ENCODE measurements around the gene GPR179.

Gene GPR179

DNA sequence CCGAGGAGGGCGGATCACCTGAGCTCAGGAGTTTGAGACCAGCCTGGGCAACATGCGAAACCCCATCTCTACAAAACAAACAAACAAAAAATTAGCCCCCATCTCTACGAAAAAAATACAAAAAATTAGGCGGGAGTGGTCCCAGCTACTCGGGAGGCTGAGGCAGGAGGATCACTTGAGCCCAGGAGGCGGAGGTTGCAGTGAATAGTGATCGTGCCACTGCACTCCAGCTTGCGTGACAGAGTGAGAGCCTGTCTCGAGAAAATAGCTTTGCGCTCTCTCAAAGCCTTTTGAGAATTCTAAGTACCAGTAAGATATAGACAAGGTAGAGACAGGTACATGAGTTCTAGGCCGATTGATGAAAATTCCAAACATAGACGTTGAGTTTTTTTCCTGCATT is 9.9 kb upstream of the GPR179 start:
- Histone ChIP-seq H3K4me1 (ENCODE audit: control insufficient read depth, insufficient read depth, low read length) (peaks cover 26% of the 10 kb centered on the region), H3K27ac (ENCODE audit: low read depth, low read length) (no peak overlapping the region), H3K36me3 (ENCODE audit: control insufficient read depth, insufficient read depth, low read length) (no peaks in the 10 kb centered on the region), H3K27me3 (ENCODE audit: control insufficient read depth, insufficient read depth, low read length) (no peaks in the 10 kb centered on the region), H3K4me3 (ENCODE audit: low read length) (peak overlapping the region; percentile 60), H3K9ac (ENCODE audit: low read length) (no peak overlapping the region)

DNA sequence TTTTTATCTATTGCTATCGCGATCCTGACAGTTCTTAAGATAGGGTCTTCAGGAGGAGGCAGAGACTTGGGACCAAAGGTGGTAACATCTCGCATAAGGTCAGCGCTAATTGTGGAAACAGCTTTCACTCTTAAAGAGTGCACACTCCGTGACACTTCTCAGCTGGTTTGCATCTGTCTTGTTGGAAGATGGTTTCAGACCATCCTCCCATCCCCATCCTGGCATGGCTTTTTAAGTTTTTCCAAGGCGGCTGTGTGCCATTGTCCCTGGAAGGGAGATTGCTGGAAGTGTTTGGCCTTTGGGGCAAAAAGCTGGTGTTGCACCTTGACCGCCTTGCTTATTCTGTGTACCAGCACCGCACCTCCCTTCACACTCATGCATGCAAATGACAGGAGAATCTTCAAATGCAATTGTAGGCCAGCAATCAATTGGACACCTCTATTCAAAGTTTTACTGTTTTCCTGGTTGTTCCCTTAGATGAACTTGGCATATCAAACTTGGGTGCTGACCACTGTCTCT is 9.4 kb upstream of the GPR179 start:
- Histone ChIP-seq H3K4me3 (ENCODE audit: low read length) (peak overlapping the region; percentile 60), H3K4me1 (ENCODE audit: control insufficient read depth, insufficient read depth, low read length) (peaks cover 22% of the 10 kb centered on the region), H3K27ac (ENCODE audit: low read depth, low read length) (peak overlapping the region; percentile 67), H3K36me3 (ENCODE audit: control insufficient read depth, insufficient read depth, low read length) (no peaks in the 10 kb centered on the region), H3K27me3 (ENCODE audit: control insufficient read depth, insufficient read depth, low read length) (no peaks in the 10 kb centered on the region), H3K9ac (ENCODE audit: low read length) (no peak overlapping the region)

GRCh38 chr17:38352245-38353085 is 8.7 kb upstream of the GPR179 start:
- H3K27me3 ChIP-seq (ENCODE audit: control insufficient read depth, insufficient read depth, low read length) = no peaks in the 10 kb centered on the region
- H3K4me1 ChIP-seq (ENCODE audit: control insufficient read depth, insufficient read depth, low read length) = peaks cover 15% of the 10 kb centered on the region
- H3K9ac ChIP-seq (ENCODE audit: low read length) = peak overlapping the region; percentile 57
- no peaks in the 10 kb centered on the region for H3K36me3 ChIP-seq (ENCODE audit: control insufficient read depth, insufficient read depth, low read length)
- H3K4me3 ChIP-seq (ENCODE audit: low read length) = peak overlapping the region; percentile 60
- H3K27ac ChIP-seq (ENCODE audit: low read depth, low read length) = peak overlapping the region; percentile 67

GRCh38 chr17:38351412-38352222 is 7.9 kb upstream of the GPR179 start, which contains the start of gene SOCS7:
TSS of gene SOCS7 (plus strand) at chr17:38351844. CDS start at chr17:38352053, 209 bp downstream.
- Histone ChIP-seq H3K4me3 (ENCODE audit: low read length) (peak within 1 kb of the TSS; percentile 81), H3K4me1 (ENCODE audit: control insufficient read depth, insufficient read depth, low read length) (peaks cover 11% of the 10 kb centered on the region), H3K9ac (ENCODE audit: low read length) (peak within 1 kb of the TSS; percentile 76), H3K27ac (ENCODE audit: low read depth, low read length) (peak within 1 kb of the TSS; percentile 95), H3K27me3 (ENCODE audit: control insufficient read depth, insufficient read depth, low read length) (no peaks in the 10 kb centered on the region), H3K36me3 (ENCODE audit: control insufficient read depth, insufficient read depth, low read length) (no peaks in the 10 kb centered on the region)

DNA sequence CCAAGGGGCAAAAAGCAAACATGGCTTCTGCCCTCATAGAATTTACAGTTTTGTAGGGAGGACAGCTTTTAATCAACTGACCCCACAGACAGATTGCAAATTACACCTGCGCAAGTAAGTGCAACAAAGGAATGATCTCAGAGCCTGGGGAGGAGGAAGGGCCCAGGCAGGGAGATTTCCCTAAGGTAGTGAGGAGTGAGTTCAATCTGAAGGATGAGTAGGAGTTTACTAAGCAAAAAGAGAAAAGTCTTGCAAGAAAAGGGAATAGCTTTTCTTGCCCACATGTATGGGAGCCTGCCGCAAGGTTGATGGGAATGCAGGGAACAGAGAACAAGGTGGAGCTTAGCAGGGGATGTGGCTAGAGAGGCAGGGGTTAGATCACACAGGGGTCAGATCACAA is 6.3 kb upstream of the GPR179 start:
- Histone ChIP-seq H3K9ac (ENCODE audit: low read length) (no peak overlapping the region), H3K36me3 (ENCODE audit: control insufficient read depth, insufficient read depth, low read length) (no peaks in the 10 kb centered on the region), H3K27ac (ENCODE audit: low read depth, low read length) (no peak overlapping the region), H3K4me3 (ENCODE audit: low read length) (no peak overlapping the region), H3K27me3 (ENCODE audit: control insufficient read depth, insufficient read depth, low read length) (no peaks in the 10 kb centered on the region), H3K4me1 (ENCODE audit: control insufficient read depth, insufficient read depth, low read length) (peaks cover 8% of the 10 kb centered on the region)

DNA sequence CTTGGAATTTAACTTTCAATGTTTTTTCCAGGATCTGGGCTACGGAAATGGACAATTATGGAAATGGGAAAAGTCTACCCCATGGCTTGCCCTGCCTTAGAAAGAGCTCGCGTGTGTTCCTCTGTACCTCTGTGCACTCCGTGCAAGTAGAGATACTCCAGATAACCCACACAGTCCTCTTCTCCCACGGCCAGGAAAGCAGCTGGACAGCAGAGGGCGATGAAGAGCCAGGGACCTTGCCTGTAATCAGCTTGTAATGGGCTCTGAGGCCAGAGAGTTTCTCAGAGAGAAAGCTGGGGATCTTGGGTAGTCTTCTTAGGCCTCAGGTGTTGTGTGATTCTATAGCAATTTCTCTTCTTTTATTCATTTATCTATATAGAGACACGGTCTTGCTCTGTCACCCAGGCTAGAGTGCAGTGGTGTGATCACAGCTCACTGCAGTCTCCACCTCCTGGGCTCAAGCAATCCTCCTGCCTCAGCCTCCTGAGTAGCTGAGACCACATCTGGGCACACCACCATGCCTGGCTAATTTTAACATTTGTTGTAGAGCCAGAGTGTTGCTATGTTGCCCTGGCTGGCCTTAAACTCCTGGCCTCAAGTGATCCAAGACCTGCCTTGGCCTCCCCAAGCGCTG is 5.5 kb upstream of the GPR179 start:
- Histone ChIP-seq H3K27me3 (ENCODE audit: control insufficient read depth, insufficient read depth, low read length) (no peaks in the 10 kb centered on the region), H3K27ac (ENCODE audit: low read depth, low read length) (no peak overlapping the region), H3K4me1 (ENCODE audit: control insufficient read depth, insufficient read depth, low read length) (peaks cover 3% of the 10 kb centered on the region), H3K4me3 (ENCODE audit: low read length) (no peak overlapping the region), H3K9ac (ENCODE audit: low read length) (no peak overlapping the region), H3K36me3 (ENCODE audit: control insufficient read depth, insufficient read depth, low read length) (no peaks in the 10 kb centered on the region)

DNA sequence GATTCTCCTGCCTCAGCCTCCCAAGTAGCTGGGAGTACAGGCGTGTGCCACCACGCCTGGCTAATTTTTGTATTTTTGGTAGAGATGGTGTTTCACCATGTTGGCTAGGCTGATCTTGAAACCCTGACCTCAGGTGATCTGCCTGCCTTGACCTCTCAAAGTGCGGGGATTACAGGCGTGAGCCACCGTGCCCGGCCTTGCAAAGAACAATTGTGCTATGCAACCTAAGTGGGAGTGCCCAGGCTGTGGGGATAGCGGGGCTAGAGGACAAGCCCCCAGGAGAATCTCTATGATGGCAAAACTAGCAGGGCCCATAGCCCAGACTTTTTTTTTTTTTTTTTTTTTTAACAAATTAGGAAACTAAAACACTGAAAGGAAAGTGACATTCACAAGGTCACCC is 2.0 kb upstream of the GPR179 start:
- H3K4me3 ChIP-seq (ENCODE audit: low read length) = no peak overlapping the region
- no peaks in the 10 kb centered on the region for H3K27me3 ChIP-seq (ENCODE audit: control insufficient read depth, insufficient read depth, low read length)
- no peaks in the 10 kb centered on the region for H3K4me1 ChIP-seq (ENCODE audit: control insufficient read depth, insufficient read depth, low read length)
- no peaks in the 10 kb centered on the region for H3K36me3 ChIP-seq (ENCODE audit: control insufficient read depth, insufficient read depth, low read length)
- H3K9ac ChIP-seq (ENCODE audit: low read length) = no peak overlapping the region
- H3K27ac ChIP-seq (ENCODE audit: low read depth, low read length) = no peak overlapping the region

DNA sequence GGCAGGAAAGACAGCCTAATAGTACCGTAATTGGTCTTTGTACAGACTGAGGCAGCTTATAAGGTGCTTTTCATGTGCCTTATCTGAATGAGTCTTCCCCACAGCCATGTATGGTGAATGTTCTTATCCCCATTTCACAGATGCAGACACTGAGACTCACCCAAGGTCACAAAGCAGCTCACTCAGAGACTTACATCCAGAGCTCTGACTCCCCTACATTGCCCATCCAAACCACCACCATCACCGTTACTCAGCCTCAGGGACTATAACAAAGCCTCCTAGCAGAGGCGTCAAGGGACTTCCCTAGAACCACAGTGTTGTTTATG is 627 bp upstream of the GPR179 start:
- H3K36me3 ChIP-seq (ENCODE audit: control insufficient read depth, insufficient read depth, low read length) = no peaks in the 10 kb centered on the region
- H3K27me3 ChIP-seq (ENCODE audit: control insufficient read depth, insufficient read depth, low read length) = no peaks in the 10 kb centered on the region
- no peak overlapping the region for H3K27ac ChIP-seq (ENCODE audit: low read depth, low read length)
- H3K4me1 ChIP-seq (ENCODE audit: control insufficient read depth, insufficient read depth, low read length) = no peaks in the 10 kb centered on the region
- no peak overlapping the region for H3K9ac ChIP-seq (ENCODE audit: low read length)
- H3K4me3 ChIP-seq (ENCODE audit: low read length) = no peak overlapping the region

DNA sequence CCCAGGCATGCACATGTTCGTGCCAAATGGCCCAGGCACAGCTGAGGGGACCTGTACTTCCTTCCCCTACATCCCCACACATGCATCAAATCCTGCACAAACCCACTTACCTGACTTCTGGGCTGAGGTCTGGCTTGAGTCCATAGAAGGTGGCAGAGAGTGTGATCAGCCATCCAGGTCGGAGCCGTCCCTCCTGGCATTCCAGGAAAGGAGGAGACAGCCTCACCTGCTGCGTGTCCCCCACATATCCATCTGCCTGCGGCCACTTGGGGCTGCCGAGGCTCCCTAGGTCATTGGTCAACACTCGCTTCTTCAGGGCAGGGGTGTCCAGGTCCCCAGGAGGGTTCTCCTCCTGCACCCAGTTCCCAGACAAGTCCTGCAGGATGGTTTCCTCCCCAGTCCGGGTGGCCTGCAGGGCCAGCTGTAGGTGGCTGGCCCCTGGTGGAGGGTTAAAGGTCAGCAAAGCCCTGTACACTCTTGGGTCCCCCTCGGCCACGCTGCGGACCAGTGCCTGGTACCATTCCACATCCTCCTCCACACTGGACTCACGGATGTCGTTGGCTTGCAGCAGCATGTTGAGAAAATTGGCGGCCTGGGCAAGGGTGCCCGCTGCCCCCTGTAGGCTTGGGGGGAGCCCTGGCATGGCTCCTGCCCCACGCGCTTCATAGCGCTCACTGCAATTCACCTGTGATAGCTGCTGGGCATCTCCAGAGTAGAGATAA is 709 bp downstream of the GPR179 start:
- Histone ChIP-seq H3K4me3 (ENCODE audit: low read length) (no peak overlapping the region), H3K36me3 (ENCODE audit: control insufficient read depth, insufficient read depth, low read length) (no peaks in the 10 kb centered on the region), H3K27me3 (ENCODE audit: control insufficient read depth, insufficient read depth, low read length) (no peaks in the 10 kb centered on the region), H3K4me1 (ENCODE audit: control insufficient read depth, insufficient read depth, low read length) (no peaks in the 10 kb centered on the region), H3K9ac (ENCODE audit: low read length) (no peak overlapping the region), H3K27ac (ENCODE audit: low read depth, low read length) (no peak overlapping the region)

DNA sequence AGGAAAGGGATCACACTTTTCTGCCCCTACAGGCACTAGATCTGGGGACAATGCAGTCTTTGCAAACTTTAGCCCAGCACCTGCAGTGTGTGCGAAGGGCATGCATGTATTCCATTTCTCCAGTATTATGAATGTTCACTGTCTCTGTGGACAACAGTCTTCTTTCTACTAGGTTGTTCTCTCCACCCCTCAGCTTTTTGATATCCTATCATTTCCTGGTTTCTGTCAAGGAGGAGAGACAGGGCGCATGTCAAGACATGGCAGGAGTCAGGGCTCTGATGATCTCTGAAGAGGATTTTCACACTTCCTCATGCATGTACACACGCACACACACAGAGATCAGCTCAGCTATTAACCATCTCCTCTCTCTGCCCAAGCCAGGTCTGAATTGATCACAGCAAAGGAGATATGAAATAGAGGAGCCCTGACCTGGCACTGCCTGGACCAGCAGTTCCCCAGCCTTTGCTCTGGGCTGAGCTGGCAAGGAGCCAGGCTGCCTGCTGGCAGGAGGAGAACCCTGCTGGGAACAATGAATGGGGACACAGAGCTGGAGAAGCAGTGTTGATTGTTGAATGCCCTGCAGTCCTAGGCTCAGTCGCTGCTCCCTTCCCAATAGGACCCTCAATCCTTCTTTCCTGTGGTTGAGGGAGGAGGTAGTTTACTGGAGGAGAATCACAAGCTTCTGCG is 2.6 kb downstream of the GPR179 start:
- H3K4me3 ChIP-seq (ENCODE audit: low read length) = no peak overlapping the region
- H3K36me3 ChIP-seq (ENCODE audit: control insufficient read depth, insufficient read depth, low read length) = no peaks in the 10 kb centered on the region

GRCh38 chr17:38339891-38340290 is 3.9 kb downstream of the GPR179 start:
- Histone ChIP-seq H3K27ac (ENCODE audit: low read depth, low read length) (no peak overlapping the region), H3K27me3 (ENCODE audit: control insufficient read depth, insufficient read depth, low read length) (no peaks in the 10 kb centered on the region), H3K4me3 (ENCODE audit: low read length) (no peak overlapping the region), H3K36me3 (ENCODE audit: control insufficient read depth, insufficient read depth, low read length) (no peaks in the 10 kb centered on the region), H3K9ac (ENCODE audit: low read length) (no peak overlapping the region), H3K4me1 (ENCODE audit: control insufficient read depth, insufficient read depth, low read length) (no peaks in the 10 kb centered on the region)

More for the DNA sequence above, 2.6 kb downstream of the GPR179 start:
- no peak overlapping the region for H3K27ac ChIP-seq (ENCODE audit: low read depth, low read length)
- H3K9ac ChIP-seq (ENCODE audit: low read length) = no peak overlapping the region
- H3K27me3 ChIP-seq (ENCODE audit: control insufficient read depth, insufficient read depth, low read length) = no peaks in the 10 kb centered on the region
- no peaks in the 10 kb centered on the region for H3K4me1 ChIP-seq (ENCODE audit: control insufficient read depth, insufficient read depth, low read length)

All from rectal smooth muscle tissue (tissue), 1 donor.